ENCODE data around the gene FKBP11. TPM values are rescaled to one million over a fixed set of nuclear protein-coding genes. Genes with fewer than 3 reads are reported as not detected.

FKBP11 gene
- total and polyA plus RNA-seq, 4 donors = 14.3 to 51.3 (median 38.5) TPM

GRCh38 chr12:48903363-48903981 is 21.8 kb downstream of the FKBP11 start:
- 67% methylated on average over 20 of the region's 20 CpGs for WGBS, 2 donors
- Histone ChIP-seq H3K4me3 (ENCODE audit: low read length in 2 of 2) (no peak overlapping the region), H3K27ac (ENCODE audit: low read depth in 1 of 2, low read length in 2 of 2) (no peak overlapping the region), H3K4me1 (ENCODE audit: control insufficient read depth in 1 of 2, insufficient read depth in 2 of 2, low read length in 2 of 2) (no peaks in the 10 kb centered on the region), H3K36me3 (ENCODE audit: control insufficient read depth in 1 of 2, insufficient read depth in 2 of 2, low read length in 1 of 2) (no peaks in the 10 kb centered on the region), H3K27me3 (ENCODE audit: control insufficient read depth in 1 of 2, insufficient read depth in 2 of 2, low read length in 1 of 2) (no peaks in the 10 kb centered on the region), H3K9me3 (ENCODE audit: control insufficient read depth, low read length) (no peaks in the 10 kb centered on the region)
- DNase-seq (no peak), ATAC-seq (ENCODE audit: low FRiP score) (no peak)
- intact Hi-C loops (cut with DNase I) = no loop called here

- Histone ChIP-seq H3K4me3 (ENCODE audit: low read length in 2 of 2) (no peak overlapping the region), H3K9me3 (ENCODE audit: control insufficient read depth, low read length) (no peaks in the 10 kb centered on the region), H3K36me3 (ENCODE audit: control insufficient read depth in 1 of 2, insufficient read depth in 2 of 2, low read length in 1 of 2) (no peaks in the 10 kb centered on the region), H3K27me3 (ENCODE audit: control insufficient read depth in 1 of 2, insufficient read depth in 2 of 2, low read length in 1 of 2) (no peaks in the 10 kb centered on the region), H3K27ac (ENCODE audit: low read depth in 1 of 2, low read length in 2 of 2) (no peak overlapping the region), H3K4me1 (ENCODE audit: control insufficient read depth in 1 of 2, insufficient read depth in 2 of 2, low read length in 2 of 2) (no peaks in the 10 kb centered on the region)
- no peak for DNase-seq
- 83 to 87% methylated on average over 2 of the region's 2 CpGs for WGBS, 2 donors
- intact Hi-C loops (cut with DNase I) = no loop called here
- ATAC-seq (ENCODE audit: low FRiP score) = no peak
Measured at GRCh38 chr12:48901278-48901677, 24.0 kb downstream of the FKBP11 start.

GRCh38 chr12:48899651-48900050 is 25.6 kb downstream of the FKBP11 start:
- 74 to 81% methylated on average over 2 of the region's 2 CpGs for WGBS, 2 donors
- Histone ChIP-seq H3K27ac (ENCODE audit: low read depth in 1 of 2, low read length in 2 of 2) (no peak overlapping the region), H3K9me3 (ENCODE audit: control insufficient read depth, low read length) (no peaks in the 10 kb centered on the region), H3K36me3 (ENCODE audit: control insufficient read depth in 1 of 2, insufficient read depth in 2 of 2, low read length in 1 of 2) (no peaks in the 10 kb centered on the region), H3K4me3 (ENCODE audit: low read length in 2 of 2) (no peak overlapping the region), H3K27me3 (ENCODE audit: control insufficient read depth in 1 of 2, insufficient read depth in 2 of 2, low read length in 1 of 2) (no peaks in the 10 kb centered on the region), H3K4me1 (ENCODE audit: control insufficient read depth in 1 of 2, insufficient read depth in 2 of 2, low read length in 2 of 2) (no peaks in the 10 kb centered on the region)
- DNase-seq (no peak), ATAC-seq (ENCODE audit: low FRiP score) (no peak)
- intact Hi-C loops (cut with DNase I) = no loop called here

GRCh38 chr12:48894271-48894670 is 31.0 kb downstream of the FKBP11 start:
- ATAC-seq (ENCODE audit: low FRiP score) (no peak), DNase-seq (no peak)
- H3K27ac ChIP-seq (ENCODE audit: low read depth in 1 of 2, low read length in 2 of 2) = no peak overlapping the region
- 45 to 46% methylated on average over 1 of the region's 1 CpG for WGBS, 2 donors
- H3K4me3 ChIP-seq (ENCODE audit: low read length in 2 of 2) = no peak overlapping the region
- H3K36me3 ChIP-seq (ENCODE audit: control insufficient read depth in 1 of 2, insufficient read depth in 2 of 2, low read length in 1 of 2) = no peaks in the 10 kb centered on the region
- H3K27me3 ChIP-seq (ENCODE audit: control insufficient read depth in 1 of 2, insufficient read depth in 2 of 2, low read length in 1 of 2) = no peaks in the 10 kb centered on the region
- no peaks in the 10 kb centered on the region for H3K4me1 ChIP-seq (ENCODE audit: control insufficient read depth in 1 of 2, insufficient read depth in 2 of 2, low read length in 2 of 2)
- intact Hi-C loops (cut with DNase I) = no loop called here
- no peaks in the 10 kb centered on the region for H3K9me3 ChIP-seq (ENCODE audit: control insufficient read depth, low read length)

GRCh38 chr12:48890657-48891418 is 34.5 kb downstream of the FKBP11 start:
- Histone ChIP-seq H3K27ac (ENCODE audit: low read depth in 1 of 2, low read length in 2 of 2) (no peak overlapping the region), H3K27me3 (ENCODE audit: control insufficient read depth in 1 of 2, insufficient read depth in 2 of 2, low read length in 1 of 2) (no peaks in the 10 kb centered on the region), H3K9me3 (ENCODE audit: control insufficient read depth, low read length) (no peaks in the 10 kb centered on the region), H3K4me3 (ENCODE audit: low read length in 2 of 2) (peak overlapping the region in 1 of 2 donors; percentile 12), H3K4me1 (ENCODE audit: control insufficient read depth in 1 of 2, insufficient read depth in 2 of 2, low read length in 2 of 2) (no peaks in the 10 kb centered on the region), H3K36me3 (ENCODE audit: control insufficient read depth in 1 of 2, insufficient read depth in 2 of 2, low read length in 1 of 2) (no peaks in the 10 kb centered on the region)
- peak; percentile 85 to 95 for DNase-seq
- 3 to 4% methylated on average over 37 of the region's 37 CpGs for WGBS, 2 donors
- ATAC-seq (ENCODE audit: low FRiP score) = peak; percentile 95
- intact Hi-C loops (cut with DNase I) = loop anchor here (1.0 to 2.0 kb wide), 2 partner anchors 38 kb away; partner anchors contain the start of gene DDX23 (in 1 of the 2)

GRCh38 chr12:48889679-48890078 is 35.6 kb downstream of the FKBP11 start:
- Histone ChIP-seq H3K4me1 (ENCODE audit: control insufficient read depth in 1 of 2, insufficient read depth in 2 of 2, low read length in 2 of 2) (no peaks in the 10 kb centered on the region), H3K4me3 (ENCODE audit: low read length in 2 of 2) (no peak overlapping the region), H3K36me3 (ENCODE audit: control insufficient read depth in 1 of 2, insufficient read depth in 2 of 2, low read length in 1 of 2) (no peaks in the 10 kb centered on the region), H3K9me3 (ENCODE audit: control insufficient read depth, low read length) (no peaks in the 10 kb centered on the region), H3K27me3 (ENCODE audit: control insufficient read depth in 1 of 2, insufficient read depth in 2 of 2, low read length in 1 of 2) (no peaks in the 10 kb centered on the region), H3K27ac (ENCODE audit: low read depth in 1 of 2, low read length in 2 of 2) (no peak overlapping the region)
- WGBS, 2 donors = 84 to 88% methylated on average over 3 of the region's 3 CpGs
- DNase-seq (peak in 1 of 2 donors; percentile 25), ATAC-seq (ENCODE audit: low FRiP score) (no peak)
- intact Hi-C loops (cut with DNase I) = loop anchor here (1.0 to 2.0 kb wide), 2 partner anchors 36 to 37 kb away; partner anchors contain the start of gene DDX23 (in 1 of the 2)

- WGBS, 2 donors = 77 to 80% methylated on average over 13 of the region's 13 CpGs
- peak in 1 of 2 donors; percentile 57 for DNase-seq
Measured at GRCh38 chr12:48883305-48884161, 41.8 kb downstream of the FKBP11 start.

GRCh38 chr12:48882972-48883304 is 42.4 kb downstream of the FKBP11 start:
- no peak overlapping the region for H3K4me3 ChIP-seq (ENCODE audit: low read length in 2 of 2)
- no peak overlapping the region for H3K27ac ChIP-seq (ENCODE audit: low read depth in 1 of 2, low read length in 2 of 2)
- no peaks in the 10 kb centered on the region for H3K9me3 ChIP-seq (ENCODE audit: control insufficient read depth, low read length)
- intact Hi-C loops (cut with DNase I) = no loop called here
- WGBS, 2 donors = 87 to 95% methylated on average over 3 of the region's 3 CpGs
- no peaks in the 10 kb centered on the region for H3K4me1 ChIP-seq (ENCODE audit: control insufficient read depth in 1 of 2, insufficient read depth in 2 of 2, low read length in 2 of 2)
- no peaks in the 10 kb centered on the region for H3K27me3 ChIP-seq (ENCODE audit: control insufficient read depth in 1 of 2, insufficient read depth in 2 of 2, low read length in 1 of 2)
- DNase-seq (no peak), ATAC-seq (ENCODE audit: low FRiP score) (no peak)
- H3K36me3 ChIP-seq (ENCODE audit: control insufficient read depth in 1 of 2, insufficient read depth in 2 of 2, low read length in 1 of 2) = no peaks in the 10 kb centered on the region

More at GRCh38 chr12:48883305-48884161, 41.8 kb downstream of the FKBP11 start:
- H3K4me3 ChIP-seq (ENCODE audit: low read length in 2 of 2) = no peak overlapping the region
- no peak for ATAC-seq (ENCODE audit: low FRiP score)
- H3K27me3 ChIP-seq (ENCODE audit: control insufficient read depth in 1 of 2, insufficient read depth in 2 of 2, low read length in 1 of 2) = no peaks in the 10 kb centered on the region
- H3K4me1 ChIP-seq (ENCODE audit: control insufficient read depth in 1 of 2, insufficient read depth in 2 of 2, low read length in 2 of 2) = no peaks in the 10 kb centered on the region
- intact Hi-C loops (cut with DNase I) = no loop called here
- no peaks in the 10 kb centered on the region for H3K36me3 ChIP-seq (ENCODE audit: control insufficient read depth in 1 of 2, insufficient read depth in 2 of 2, low read length in 1 of 2)
- no peaks in the 10 kb centered on the region for H3K9me3 ChIP-seq (ENCODE audit: control insufficient read depth, low read length)
- no peak overlapping the region for H3K27ac ChIP-seq (ENCODE audit: low read depth in 1 of 2, low read length in 2 of 2)
